Lower leg skin (tissue), 3 donors: ENCODE measurements around the gene RUNX2.

Experiments
- CTCF ChIP-seq, 3 donors: fragments of 450-650 bp; IDR thresholded peaks; one replicate each; pipeline ENCODE4 v1.5.1; 2016; ENCODE audit warnings: antibody characterized with exemption in 3 of 3, mild to moderate bottlenecking in 3 of 3, moderate library complexity in 2 of 3
- POLR2A ChIP-seq, 2 donors: fragments of 450-650 bp; IDR thresholded peaks; one replicate each; pipeline ENCODE4 v1.6.1; 2016 to 2017; ENCODE audit warnings: antibody characterized with exemption in 2 of 2, mild to moderate bottlenecking in 1 of 2, moderate library complexity in 1 of 2

DNA sequence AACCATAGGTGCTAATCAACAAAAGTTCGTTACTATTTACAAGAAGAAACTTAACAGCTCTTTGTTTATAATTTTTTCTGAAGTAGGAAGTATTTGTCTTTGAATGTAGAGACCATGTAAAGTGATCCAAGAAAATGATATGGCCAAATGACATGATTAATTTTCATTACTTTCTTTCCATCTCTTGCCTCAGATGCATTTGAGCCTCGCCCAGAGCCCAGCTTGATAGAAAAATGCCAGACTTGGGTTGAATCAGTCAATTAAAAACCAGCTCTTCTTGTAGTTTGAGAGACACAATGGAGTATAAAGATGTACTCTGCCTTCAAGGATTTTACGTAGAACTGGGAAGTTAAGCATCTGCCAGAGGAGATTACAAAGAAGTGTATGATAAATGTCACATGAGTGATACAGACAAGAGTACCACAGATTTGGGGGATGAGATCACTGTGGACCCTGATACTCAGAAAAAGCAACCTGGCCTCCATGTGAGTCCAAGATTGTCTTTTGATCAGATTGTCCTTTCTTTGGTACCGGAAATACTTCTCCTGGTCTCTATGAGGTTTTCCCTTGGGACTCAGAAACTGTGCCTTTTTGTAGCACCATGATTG lies 142.1 kb downstream of the RUNX2 start:
- TF ChIP-seq CTCF (IDR thresholded peaks at IDR 0.05) (no peak), POLR2A (IDR thresholded peaks at IDR 0.05) (no peak)
